Measurements from ENCODE around the gene POP4.
A peak's percentile ranks its signal among the peaks of the same experiment; 100 is the strongest.

Gene POP4

DNA sequence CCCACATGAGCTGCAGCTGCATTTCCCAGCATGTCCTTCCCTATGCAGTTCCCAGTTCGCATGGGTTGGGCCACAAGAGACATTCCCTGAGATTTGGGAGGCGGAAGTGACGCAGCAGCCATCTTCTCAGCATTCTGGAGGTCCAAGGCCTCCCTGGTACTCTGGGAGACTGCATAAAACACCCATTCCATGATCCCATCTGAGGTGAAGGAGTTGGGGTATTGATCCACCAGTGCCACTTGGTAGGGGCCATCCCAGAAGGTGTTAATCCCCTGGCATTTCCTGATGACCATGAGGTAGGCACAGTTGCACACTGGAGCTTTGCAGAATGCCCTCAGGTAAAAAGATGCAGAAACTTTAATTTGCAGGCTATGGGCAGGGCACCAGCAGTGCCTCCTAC lies 25.4 kb downstream of the POP4 start:
- DNase-seq (ENCODE audit: low spot score): no peak

- DNase-seq (ENCODE audit: low spot score): no peak
Measured at GRCh38 chr19:29634002-29634401, 27.9 kb downstream of the POP4 start.

- no peak for DNase-seq (ENCODE audit: low spot score)
Measured at GRCh38 chr19:29634423-29635130, 28.5 kb downstream of the POP4 start.

DNA sequence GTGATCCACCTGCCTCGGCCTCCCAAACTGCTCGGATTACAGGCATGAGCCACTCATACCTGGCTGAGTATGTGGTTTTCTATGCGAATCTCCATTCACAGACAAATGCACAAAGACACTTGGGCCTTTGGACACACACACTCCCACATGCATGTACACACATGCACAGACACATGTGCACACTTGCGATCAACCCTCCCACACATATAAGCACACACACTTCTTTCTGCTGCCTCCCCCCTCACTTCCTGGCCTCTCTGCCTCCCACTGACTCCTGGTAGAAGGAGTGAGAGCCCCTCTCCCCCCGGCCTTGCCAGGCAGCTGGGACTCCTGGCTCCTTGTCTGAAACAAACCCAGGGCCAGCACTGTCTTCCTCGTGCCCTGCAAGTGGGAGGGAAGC lies 29.9 kb downstream of the POP4 start:
- no peak for DNase-seq (ENCODE audit: low spot score)

DNA sequence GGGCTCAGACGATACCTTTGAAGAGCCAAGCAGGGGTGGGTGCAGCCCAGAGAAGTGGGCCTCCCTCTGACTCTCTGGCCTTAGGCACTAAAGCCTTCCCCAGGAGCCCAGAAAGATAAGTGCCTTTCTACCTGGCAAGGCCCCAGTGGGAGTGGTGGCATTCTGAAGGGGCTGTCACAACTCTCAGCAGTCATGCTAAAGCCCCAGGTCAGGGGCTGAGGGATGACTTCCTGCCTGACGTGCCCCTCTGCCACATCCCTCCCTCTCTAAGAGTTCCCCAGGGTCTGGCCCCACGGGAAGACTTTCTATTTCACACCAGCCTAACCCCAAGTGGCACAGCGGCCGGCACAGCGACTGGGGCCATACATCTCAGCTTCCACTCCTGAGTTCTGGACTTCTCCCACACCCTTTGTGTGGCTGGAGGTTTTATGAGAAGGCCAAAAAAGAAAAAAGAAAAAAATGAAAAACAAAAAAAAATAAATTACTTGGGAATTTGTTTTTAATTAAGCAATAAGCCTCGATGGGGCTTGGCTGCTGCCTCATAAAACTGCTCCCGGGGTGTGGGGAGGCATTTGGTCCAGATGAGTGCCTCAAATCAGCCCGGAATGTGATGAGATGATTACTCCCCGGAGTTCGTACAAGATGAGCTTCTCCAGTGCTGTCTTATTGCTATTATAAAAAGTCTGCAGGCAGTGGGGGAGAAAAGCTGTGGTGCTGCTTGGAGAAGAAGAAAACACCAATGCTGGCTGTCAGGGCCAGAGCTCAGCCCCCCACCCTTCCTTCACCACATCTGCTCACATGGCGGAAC lies 30.7 kb downstream of the POP4 start:
- no peak for DNase-seq (ENCODE audit: low spot score)

DNA sequence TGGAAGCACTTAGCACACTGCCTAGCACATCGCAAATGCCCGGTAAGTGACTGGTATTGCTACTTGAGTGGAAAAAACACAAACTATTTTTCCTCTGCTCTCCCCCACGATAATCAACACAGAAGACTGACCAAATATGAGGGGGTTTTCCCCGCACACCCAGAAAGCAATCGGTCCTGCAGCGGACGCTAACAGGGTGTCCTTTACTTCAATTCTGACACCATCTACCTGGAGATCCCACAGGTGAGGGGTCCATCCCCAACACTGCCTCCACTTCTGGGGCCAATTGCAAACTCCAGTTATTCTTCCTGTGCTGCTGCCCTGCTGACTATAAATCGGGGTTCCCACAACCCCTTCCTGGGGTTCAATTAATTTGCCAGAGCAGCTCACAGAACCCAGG lies 33.0 kb downstream of the POP4 start:
- no peak for DNase-seq (ENCODE audit: low spot score)

DNA sequence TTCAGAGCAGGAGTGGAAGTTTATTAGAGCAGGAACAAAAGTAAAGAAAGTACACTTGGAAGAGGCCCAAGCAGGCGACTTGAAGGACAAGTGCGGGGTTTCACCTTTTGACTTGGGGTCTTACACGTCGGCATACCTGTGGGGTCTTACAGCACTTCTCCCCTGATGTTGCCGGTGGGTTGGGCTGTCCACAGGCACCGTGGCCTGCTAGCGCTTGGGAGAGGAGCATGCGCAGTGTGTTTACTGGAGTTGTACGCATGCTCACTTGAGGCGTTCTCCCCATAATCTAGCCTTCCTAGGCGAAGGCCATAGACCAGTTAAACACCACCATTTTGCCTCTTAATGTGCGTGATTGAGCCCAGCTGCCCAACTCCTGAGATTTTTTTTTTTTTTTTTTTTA lies 34.1 kb downstream of the POP4 start:
- no peak for DNase-seq (ENCODE audit: low spot score)

GRCh38 chr19:29641597-29641996 lies 35.5 kb downstream of the POP4 start:
- no peak for DNase-seq (ENCODE audit: low spot score)

DNA sequence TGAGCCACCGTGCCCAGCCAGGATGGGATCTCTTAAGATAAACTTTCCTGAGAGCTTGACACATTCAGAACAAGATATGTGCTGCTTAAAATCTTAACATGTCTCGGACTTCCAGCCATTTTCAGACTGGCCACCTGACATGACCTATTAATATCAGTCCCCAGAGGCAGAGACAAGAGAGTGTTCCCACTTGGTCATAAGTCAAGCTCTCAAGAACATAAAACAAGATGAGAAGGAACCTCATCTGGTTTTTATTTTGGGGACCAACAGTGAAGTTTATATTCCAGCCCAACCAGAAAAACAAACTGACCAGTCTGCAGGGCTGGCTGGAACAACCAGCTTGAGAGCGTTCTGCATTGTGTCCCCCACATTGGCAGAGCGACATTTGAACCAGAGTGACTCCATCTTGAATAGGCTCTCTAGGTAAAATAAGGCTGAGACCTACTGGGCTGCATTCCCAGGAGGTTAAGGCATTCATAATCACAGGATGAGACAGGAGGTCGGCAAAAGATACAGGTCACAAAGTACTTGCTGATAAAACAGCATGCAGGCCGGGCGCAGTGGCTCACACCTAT lies 37.4 kb downstream of the POP4 start:
- DNase-seq (ENCODE audit: low spot score): no peak

GRCh38 chr19:29644210-29644609 lies 38.1 kb downstream of the POP4 start:
- no peak for DNase-seq (ENCODE audit: low spot score)

DNA sequence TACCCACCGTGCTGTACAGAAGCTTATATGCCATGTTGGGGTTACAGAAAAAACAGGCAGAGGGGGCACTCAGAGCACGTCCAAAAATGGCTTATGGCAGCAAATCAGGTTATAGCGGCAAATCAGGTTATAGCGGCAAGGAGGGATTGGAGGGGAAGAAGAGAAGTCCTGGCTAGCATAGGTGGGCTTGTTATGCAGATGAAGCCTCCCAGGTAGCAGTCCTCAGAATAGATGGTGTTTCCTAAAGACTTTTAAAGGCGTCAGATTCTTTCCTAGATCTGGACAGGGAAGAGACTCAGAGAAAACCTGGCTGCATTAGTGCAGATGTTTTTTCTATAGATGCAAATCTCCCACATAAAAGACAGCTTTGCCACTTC lies 39.4 kb downstream of the POP4 start:
- DNase-seq (ENCODE audit: low spot score): no peak

- no peak for DNase-seq (ENCODE audit: low spot score)
Measured at GRCh38 chr19:29645911-29646310, 39.8 kb downstream of the POP4 start.

DNA sequence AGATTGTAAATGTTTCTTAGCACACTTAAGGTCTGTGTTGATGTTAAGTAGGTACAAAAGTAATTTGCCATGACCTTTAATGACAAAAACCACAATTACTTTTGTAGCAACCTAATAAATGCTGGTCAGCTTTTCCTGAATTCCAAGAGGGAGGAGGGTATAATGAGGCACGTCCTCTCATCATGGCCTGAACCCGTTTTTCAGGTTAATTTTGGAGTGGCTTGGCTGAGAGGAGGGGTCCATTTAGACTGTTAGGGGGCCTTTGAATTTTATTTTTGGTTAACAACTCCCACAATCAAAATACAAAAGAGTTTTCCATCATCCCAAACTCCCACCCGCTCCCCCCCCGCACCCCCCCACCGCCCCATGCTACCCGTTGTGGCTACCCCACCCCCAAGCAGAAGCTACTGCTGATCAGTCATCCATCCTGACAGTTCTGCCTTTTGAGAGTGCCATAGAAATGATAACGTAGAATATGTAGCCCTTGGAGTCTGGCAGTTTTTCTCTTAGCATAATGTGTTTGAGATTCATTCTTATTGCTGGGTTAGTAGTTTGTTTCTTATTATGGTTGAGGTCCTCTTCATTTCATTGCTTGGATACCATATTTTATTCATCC lies 44.8 kb downstream of the POP4 start:
- no peak for DNase-seq (ENCODE audit: low spot score)

- no peak for DNase-seq (ENCODE audit: low spot score)
Measured at GRCh38 chr19:29651622-29652394, 45.7 kb downstream of the POP4 start.

DNA sequence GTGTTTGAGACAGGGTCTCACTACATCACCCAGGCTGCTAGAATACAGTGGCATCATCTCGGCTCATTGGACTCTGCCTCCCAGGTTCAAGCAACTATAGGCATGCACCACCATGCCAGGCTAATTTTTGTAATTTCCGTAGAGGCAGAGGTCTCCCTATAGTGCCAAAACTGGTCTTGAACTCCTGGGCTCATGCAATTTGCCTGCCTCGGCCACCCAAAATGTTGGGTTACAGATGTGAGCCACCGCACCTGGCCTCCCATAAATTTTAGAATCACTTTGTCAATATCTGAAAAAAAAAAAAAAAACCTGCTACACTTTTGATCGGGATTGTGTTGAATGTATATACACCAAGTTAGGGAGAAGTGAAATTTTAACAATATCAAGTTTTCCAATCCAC lies 47.3 kb downstream of the POP4 start:
- no peak for DNase-seq (ENCODE audit: low spot score)

GRCh38 chr19:29655648-29656335 lies 49.7 kb downstream of the POP4 start:
- no peak for DNase-seq (ENCODE audit: low spot score)

DNA sequence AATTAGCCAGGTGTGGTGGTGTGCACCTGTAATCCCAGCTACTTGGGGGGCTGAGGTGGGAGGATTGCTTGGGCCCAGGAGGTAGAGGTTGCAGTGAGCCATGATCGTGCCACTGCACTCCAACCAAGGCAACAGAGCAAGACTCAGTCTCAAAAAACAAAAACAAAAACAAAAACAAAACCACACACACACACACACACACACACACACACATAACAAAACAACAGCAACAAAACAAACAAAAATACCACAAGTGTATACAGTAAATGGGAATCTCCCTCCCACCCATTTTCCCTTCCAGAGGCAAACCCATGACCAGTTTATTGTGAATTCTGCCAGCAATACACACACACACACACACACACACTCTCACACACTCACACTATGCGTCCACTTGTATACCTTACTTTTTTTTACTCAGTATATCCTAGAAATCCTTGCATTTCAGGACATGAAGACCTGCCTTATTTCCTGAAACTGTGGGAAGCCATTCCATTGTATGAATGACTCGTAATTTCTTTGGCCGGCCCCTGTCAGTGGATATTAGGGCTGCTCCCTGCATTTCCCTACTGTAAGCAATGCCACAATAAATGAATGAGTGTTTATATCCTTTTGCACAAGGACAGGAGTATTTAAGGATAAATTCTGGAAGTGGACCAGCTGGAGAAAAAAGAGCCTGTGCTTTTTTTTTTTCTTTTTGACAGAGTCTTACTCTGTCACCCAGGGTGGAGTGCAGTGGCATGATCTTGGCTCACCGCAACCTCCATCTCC lies 52.3 kb downstream of the POP4 start:
- DNase-seq (ENCODE audit: low spot score): no peak

DNA sequence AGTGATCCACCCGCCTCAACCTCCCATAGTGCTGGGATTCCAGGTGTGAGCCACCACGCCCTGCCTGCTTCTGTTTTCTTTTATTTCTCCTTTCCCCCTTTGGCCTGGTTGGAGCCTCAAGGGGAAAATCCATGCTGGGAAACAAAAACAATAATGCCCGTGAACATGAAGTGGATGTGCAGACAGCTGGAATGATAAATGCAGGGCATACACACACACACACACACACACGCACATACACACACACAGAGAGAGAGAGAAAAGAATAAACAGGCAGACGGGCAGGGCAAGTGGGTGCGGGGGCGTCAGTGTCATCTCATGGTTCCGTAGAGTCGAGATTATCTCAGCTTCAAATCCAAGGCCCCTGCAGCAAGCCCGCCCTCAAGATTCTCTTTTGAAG lies 54.8 kb downstream of the POP4 start:
- DNase-seq (ENCODE audit: low spot score): no peak

GRCh38 chr19:29662278-29662603 lies 56.2 kb downstream of the POP4 start:
- no peak for DNase-seq (ENCODE audit: low spot score)

DNA sequence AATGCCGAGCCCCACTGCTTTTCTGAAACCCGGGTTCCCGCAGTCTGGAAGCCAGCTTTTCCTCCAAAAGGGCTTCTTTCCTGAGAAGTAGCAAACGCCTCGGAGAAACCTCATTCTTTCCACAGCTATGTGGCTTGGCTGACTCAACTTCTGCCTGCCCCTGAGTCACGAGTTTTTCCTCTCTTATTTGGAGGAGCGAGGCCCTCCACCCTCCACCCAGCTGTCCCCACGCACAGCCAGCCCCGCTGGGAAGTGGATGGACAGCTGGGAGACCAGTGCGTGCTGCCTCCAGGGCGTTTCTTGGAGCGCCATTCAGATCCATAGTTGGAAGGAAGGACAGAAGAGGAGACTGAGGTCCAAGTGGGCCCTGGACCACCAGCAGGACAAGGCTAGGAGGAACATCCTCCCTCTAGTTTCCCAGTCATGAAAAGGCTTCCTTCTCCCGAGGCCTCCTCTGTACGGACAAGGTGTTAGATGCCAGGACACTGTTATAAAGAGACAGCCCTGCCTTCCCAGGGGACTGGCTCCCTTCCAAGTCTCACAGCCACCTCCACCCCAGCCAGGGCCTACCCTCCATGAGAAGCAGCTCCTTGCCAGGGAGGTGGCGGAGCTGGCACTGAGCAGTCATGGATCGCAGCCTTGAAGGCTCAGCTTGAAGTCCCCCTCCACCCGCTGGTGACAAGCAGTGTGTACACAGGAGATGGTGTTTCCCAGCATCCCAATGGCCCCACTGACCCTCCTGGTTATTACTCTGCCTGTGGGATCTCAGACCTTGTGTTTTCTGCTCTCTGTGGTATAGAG lies 56.7 kb downstream of the POP4 start:
- DNase-seq (ENCODE audit: low spot score): peak; percentile 61
